HG03571 (cell line): ENCODE data around the gene LTBP1.
"Not testable (repeated sequence)": the region's sequence is repeated elsewhere in the genome, so short reads cannot be mapped to it uniquely, and the experiment has no call there.

ENCODE experiments used
- ATAC-seq: cut with Tn5 transposase; IDR thresholded peaks from one replicate; pipeline ENCODE4 v1.9.1; 2021; ENCODE audit not compliant: unreplicated experiment

LTBP1 gene

DNA sequence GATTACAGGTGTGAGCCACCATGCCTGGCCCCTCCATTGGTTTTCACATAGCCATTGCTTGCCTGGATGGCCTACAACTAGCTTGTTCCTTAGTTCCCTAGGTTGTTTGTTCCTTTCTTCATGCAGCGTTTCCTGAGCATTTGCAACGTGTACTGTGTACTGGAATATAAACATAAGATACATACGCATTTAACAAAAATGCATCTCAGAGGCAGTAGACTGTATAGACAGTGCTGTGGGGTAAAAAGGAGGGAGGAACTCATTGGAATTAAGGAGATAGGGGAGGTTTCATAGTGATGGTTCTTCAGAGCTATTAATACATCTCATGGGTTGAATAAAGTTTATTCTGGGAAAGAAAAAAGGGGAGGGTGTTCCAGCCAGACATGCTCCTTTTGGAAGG lies 269.2 kb downstream of the LTBP1 start:
- ATAC-seq = no peak

GRCh38 chr2:33216508-33217182 lies 269.9 kb downstream of the LTBP1 start:
- no peak for ATAC-seq

GRCh38 chr2:33217406-33217805 lies 270.7 kb downstream of the LTBP1 start:
- ATAC-seq = no peak

- no peak for ATAC-seq
Measured at GRCh38 chr2:33219114-33219513, 272.4 kb downstream of the LTBP1 start.

DNA sequence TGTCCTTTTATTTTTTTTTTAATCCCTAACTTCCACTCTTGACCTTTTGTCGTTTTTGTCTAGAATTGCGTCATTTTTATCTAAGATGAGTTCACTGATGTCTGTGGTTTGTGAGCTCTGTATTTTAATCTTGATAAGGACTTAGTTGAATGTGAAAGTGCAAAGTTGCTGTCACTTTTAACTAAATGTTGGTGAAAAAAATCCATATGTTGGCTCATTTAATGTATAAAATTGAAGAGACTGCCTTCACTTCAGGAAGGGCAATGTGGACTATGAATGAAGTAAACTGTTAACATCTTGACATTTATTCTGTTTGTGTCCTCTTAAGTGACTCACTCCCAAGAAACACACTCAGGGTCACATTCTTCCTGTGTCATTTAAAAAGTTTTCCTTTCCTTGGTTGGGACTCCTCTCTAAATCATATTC lies 273.1 kb downstream of the LTBP1 start:
- no peak for ATAC-seq

DNA sequence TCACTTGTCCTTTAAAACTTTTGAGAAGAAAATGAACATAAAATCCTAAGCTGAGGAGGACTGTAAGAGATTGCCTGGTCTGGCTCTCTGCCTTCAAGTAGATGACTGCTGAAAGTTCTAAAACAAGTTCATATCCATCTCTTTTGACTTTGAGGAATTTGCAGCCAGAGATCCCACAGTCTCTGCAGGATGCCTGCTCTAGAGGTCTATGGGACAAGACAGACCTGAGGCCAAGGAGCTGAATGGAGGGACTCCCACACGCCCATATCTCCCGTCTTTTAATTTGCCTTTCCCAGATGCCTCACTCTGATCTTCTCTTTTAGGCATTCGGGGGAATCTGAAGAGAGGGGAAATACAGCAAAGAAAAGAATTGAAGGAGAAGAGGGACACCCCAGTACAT lies 273.8 kb downstream of the LTBP1 start:
- ATAC-seq = no peak

GRCh38 chr2:33221046-33221784 lies 274.5 kb downstream of the LTBP1 start:
- no peak for ATAC-seq

DNA sequence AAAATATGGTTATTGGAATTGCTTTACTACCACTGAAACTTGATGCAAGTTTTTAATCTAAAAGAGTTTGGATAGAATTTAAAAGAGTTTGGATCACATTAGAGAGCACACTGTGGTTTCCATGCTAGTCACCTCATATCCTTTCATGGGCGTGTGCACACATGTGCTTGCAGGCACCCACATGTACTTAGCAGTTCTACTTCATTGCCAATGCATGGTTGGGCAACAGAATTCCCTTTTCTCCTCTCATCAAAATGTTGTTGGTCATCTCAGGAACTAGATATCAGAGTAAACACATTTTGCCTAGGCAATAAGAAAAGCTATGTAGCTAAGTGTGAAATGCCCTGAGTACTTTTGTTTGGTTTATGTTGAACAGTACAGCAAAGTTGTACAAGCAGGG lies 275.6 kb downstream of the LTBP1 start:
- no peak for ATAC-seq

DNA sequence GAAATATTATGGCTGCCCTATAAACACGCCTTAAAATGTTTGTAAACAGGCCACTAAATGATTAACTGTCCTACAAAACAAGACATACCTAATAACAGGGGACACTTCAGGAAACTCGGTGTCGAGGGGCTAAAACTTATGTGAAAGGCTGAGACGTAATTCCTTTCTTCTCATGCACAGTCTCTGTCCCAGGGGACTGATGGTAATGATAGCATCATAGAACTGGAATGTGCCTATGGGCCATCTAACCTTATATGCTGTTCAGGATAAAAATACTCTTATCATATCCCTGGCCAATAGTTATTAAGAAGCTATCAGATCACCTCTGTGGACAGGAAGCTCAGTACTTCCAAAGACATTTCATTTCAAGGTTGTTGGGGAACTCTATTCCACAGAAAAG lies 277.1 kb downstream of the LTBP1 start:
- no peak for ATAC-seq

DNA sequence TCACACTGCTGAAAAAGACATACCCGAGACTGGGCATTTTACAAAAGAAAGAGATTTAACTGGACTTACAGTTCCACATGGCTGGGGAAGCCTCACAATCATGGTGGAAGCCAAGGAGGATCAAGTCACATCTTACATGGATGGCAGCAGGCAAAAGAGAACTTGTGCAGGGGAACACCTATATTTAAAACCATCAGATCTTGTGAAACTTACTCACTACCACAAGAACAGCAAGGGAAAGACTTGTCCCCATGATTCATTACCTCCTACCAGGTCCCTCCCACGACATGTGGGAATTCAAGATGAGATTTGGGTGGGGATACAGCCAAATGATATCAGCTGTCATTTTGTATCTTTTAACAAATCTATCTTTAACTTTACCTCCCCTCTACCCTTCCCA lies 278.6 kb downstream of the LTBP1 start:
- ATAC-seq = no peak

DNA sequence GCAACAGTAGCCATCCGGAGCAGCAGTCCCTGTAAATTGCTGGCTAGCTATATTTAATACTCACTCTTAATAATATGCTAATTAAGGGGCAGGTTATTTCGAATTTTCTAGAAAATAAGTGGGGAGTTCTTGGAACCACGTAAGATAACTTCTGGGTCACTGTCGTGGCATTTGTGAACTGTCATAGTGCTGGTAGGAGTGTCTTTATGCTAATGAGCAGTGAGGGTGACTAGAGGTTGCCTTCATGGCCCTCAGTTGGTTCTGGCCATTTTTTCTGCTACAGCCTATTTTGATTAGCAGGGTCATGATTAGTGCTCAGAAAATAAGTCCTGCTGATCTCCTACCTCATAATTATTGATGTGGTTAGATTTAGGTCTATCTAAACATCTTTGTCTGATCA lies 279.8 kb downstream of the LTBP1 start:
- no peak for ATAC-seq

- ATAC-seq = no peak
Measured at GRCh38 chr2:33229646-33230045, 282.9 kb downstream of the LTBP1 start.

DNA sequence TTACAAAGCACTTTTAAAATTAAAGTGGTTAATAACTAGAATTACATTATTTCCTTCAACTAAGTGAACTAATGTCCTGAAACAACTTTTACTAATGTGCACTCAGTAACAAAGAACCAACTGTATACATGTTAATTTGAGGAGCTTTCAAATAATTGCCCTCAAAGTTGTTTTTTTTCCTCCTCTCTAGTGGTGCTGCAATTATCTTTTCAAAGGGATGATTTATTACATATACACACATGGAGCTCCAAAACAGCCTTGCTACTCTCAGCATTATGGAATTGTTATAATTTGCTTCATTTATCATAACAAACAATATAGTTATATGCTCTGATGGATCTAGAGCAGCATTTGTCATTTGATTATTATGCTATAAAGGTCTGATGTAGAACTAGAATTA lies 283.4 kb downstream of the LTBP1 start:
- ATAC-seq = no peak

DNA sequence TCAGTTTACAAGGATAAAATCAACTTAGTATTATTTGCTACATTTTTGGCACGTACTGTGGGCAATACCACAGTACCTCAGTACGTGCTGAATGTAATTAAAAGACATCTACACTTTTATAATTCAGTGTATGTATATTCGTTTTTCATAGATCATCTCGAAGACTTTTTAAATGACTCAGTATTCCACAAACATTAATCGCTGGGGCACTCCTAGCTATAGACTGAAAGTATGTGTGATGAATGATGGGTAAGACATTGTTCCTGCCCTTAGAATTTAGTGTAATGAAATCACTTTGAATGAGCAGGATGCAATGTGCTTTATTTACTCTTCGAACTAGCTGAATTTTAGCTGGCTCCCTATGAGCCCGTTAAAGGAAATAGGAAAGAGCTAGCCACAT lies 284.1 kb downstream of the LTBP1 start:
- ATAC-seq = no peak

- ATAC-seq = not testable (repeated sequence)
Measured at GRCh38 chr2:33235559-33235958, 288.8 kb downstream of the LTBP1 start.

GRCh38 chr2:33236482-33237385 lies 290.0 kb downstream of the LTBP1 start:
- ATAC-seq = no peak

DNA sequence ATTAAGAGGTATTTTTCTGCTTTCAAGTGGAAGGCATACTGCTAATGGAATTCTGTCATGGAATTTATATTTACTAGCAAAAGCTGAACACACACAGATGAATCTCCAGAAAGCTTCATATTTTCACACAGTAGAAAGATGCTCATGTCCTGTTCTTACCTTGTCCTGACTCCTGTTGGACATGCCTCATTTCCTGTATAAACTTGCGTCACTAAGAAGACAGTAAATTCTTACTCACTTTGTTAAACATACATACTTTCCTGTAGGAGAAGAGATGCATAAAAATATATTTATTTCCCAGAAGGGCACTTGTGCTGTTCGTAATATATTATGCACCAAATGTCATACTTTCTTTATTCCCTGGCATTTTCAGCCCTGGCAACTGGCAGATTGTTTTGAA lies 291.4 kb downstream of the LTBP1 start:
- ATAC-seq = no peak

DNA sequence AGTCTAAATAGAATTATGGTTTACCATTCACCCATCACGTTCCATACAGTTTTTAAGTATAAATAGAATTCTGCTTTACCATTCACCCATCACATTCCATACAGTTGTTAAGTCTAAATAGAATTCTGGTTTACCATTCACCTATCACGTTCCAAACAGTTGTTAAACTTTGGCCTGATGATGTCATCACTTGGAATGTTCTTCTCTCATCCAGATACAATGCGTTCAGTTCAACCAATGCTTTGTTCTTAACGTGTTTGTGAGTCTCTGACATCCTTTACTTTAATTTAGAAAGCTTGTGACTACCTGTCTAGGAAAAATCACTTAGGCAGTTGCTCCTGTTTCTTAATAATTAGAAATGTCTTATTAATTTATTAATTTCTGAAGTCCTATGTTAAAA lies 293.4 kb downstream of the LTBP1 start:
- no peak for ATAC-seq

DNA sequence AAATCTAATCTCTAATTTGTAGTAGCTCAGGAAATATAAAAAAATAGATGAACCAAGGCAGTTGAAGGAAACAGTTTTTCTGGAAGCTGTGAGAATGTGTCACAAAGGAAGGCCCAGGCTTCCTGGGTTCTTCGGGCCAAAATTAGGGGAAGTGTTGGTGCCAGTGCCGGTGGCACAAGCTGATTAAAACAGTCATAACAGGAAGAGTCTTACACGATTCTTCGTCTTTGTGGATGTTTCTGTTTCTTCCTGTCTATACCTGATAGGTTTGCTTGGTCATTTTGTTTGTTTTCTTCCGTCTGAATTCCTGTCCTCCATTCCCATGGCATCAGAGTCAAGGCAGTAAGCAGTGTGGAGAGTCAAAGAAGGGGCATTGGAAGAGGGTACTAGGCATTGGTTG lies 294.3 kb downstream of the LTBP1 start:
- no peak for ATAC-seq

DNA sequence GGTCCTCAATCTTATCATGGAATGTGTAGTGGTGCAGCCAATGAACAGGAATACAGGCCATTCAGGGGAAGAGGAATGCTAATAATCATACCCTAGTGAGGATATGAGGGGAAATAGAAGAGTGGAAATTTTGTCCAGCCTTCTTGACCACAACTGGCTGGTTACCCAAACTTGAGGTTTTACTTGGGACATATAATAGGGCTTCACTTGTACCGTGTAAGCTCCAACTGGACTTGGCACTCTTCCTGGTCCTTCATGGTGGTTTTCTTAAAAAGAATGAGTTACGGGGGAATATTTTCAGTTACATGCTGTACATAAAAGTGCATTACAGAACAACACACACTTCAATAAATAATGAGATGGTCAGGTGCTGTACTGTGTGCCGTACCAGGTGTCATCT lies 294.8 kb downstream of the LTBP1 start:
- no peak for ATAC-seq

- ATAC-seq = no peak
Measured at GRCh38 chr2:33242845-33243244, 296.1 kb downstream of the LTBP1 start.

DNA sequence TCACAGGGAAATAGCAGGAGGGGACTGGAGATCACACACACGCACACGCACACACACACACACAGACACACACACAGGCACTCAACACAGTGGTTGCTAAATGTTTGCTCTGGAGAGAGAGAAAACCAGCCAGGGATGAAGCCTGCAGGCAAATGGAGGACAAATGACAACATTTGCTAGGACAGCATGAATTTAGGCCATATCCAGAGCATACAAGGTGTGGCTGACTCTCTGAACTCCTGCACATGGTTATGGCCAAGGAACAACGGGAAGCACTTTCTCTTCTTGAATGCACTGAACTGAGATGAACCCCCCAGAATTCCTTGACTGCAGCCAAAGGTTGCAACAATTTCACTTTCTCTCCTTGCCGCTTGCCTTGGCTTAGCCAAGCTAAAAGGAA lies 299.7 kb downstream of the LTBP1 start:
- no peak for ATAC-seq
